ENCODE results near the gene ENDOV. TPM values are rescaled to one million over a fixed set of nuclear protein-coding genes. Genes with fewer than 3 reads are reported as not detected.

ENDOV gene
- total and polyA plus RNA-seq, 4 donors, result 5.7 to 11.9 (median 8.3) TPM

GRCh38 chr17:80414508-80414802 is 512 bp upstream of the ENDOV start:
- H3K9me3 ChIP-seq (ENCODE audit: control insufficient read depth in 4 of 4, low read length in 3 of 4), result no peaks in the 10 kb centered on the region
- no peaks in the 10 kb centered on the region for H3K27me3 ChIP-seq (ENCODE audit: control insufficient read depth in 4 of 4, insufficient read depth in 4 of 4, low read length in 3 of 4)
- TF ChIP-seq FOXA1 (IDR thresholded peaks at IDR 0.05), result no peak
- no peak for TF ChIP-seq NR2F2 (IDR thresholded peaks at IDR 0.05)
- TF ChIP-seq CTCF (IDR thresholded peaks at IDR 0.05; ENCODE audit: low read depth, low read length, missing input control), result no peak
- TF ChIP-seq TAF1 (conservative IDR thresholded peaks at IDR 0.05), result no peak
- no peak for TF ChIP-seq EGR1 (IDR thresholded peaks at IDR 0.05; ENCODE audit: low read depth in 2 of 2)
- no peak for TF ChIP-seq GABPA (IDR thresholded peaks at IDR 0.05 in 1 of 2, conservative IDR thresholded peaks at IDR 0.05 in 1 of 2)
- TF ChIP-seq YY1 (IDR thresholded peaks at IDR 0.05), result no peak
- no peak for TF ChIP-seq MAX (IDR thresholded peaks at IDR 0.05)
- TF ChIP-seq ZBTB33 (IDR thresholded peaks at IDR 0.05), result no peak
- TF ChIP-seq, protein P1, sequence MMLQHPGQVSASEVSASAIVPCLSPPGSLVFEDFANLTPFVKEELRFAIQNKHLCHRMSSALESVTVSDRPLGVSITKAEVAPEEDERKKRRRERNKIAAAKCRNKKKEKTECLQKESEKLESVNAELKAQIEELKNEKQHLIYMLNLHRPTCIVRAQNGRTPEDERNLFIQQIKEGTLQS (IDR thresholded peaks at IDR 0.05), result no peak
- TF ChIP-seq REST (IDR thresholded peaks at IDR 0.05), result no peak
- peak overlapping the region; percentile 78 to 95 (median 91) for H3K4me3 ChIP-seq (ENCODE audit: low read depth in 1 of 3, low read length in 3 of 3)
- peaks cover 12 to 29% (median 24%) of the 10 kb centered on the region in 4 donors for H3K4me1 ChIP-seq (ENCODE audit: control insufficient read depth in 4 of 4, insufficient read depth in 4 of 4, low read length in 3 of 4)
- peak overlapping the region in 1 of 2 donors; percentile 87 for H3K9ac ChIP-seq (ENCODE audit: low read depth in 1 of 2, low read length in 2 of 2)
- peak overlapping the region; percentile 93 to 98 for H3K27ac ChIP-seq (ENCODE audit: low read depth in 1 of 2, low read length in 2 of 2)
- under 1% methylated on average over 15 of the region's 15 CpGs for WGBS
- DNase-seq (ENCODE audit: low spot score), result no peak
- H3K36me3 ChIP-seq (ENCODE audit: control insufficient read depth in 4 of 4, insufficient read depth in 3 of 4, low read depth in 1 of 4, low read length in 3 of 4), result peaks cover 0 to 8% (median 0%) of the 10 kb centered on the region in 4 donors

DNA sequence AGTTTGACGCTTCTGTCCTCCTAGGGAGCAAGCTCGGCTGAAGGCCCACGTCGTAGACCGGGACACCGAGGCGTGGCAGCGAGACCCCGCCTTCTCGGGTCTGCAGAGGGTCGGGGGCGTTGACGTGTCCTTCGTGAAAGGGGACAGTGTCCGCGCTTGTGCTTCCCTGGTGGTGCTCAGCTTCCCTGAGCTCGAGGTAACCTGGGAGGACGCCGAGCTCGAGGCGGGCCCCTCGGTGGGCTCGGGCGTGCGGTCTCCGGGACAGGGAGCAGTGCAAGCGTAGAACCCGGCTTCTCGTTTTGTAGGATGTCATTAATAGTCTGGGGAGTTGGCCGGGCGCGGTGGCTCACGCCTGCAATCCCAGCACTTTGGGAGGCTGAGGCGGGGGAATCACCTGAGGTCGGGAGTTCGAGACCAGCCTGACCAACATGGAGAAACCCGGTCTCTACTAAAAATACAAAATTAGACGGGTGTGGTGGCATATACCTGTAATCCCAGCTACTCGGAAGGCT is 715 bp downstream of the ENDOV start:
- TF ChIP-seq HNF4A (conservative IDR thresholded peaks at IDR 0.05), result no peak
- TF ChIP-seq JUND (IDR thresholded peaks at IDR 0.05), result no peak
- TF ChIP-seq TAF1 (conservative IDR thresholded peaks at IDR 0.05), result no peak
- Histone ChIP-seq H3K36me3 (ENCODE audit: control insufficient read depth in 4 of 4, insufficient read depth in 3 of 4, low read depth in 1 of 4, low read length in 3 of 4) (peaks cover 0 to 12% (median 0%) of the 10 kb centered on the region in 4 donors), H3K27ac (ENCODE audit: low read depth in 1 of 2, low read length in 2 of 2) (peak overlapping the region; percentile 93 to 98), H3K9ac (ENCODE audit: low read depth in 1 of 2, low read length in 2 of 2) (peak overlapping the region; percentile 10 to 87), H3K9me3 (ENCODE audit: control insufficient read depth in 4 of 4, low read length in 3 of 4) (no peaks in the 10 kb centered on the region), H3K27me3 (ENCODE audit: control insufficient read depth in 4 of 4, insufficient read depth in 4 of 4, low read length in 3 of 4) (no peaks in the 10 kb centered on the region), H3K4me1 (ENCODE audit: control insufficient read depth in 4 of 4, insufficient read depth in 4 of 4, low read length in 3 of 4) (peaks cover 12 to 29% (median 24%) of the 10 kb centered on the region in 4 donors), H3K4me3 (ENCODE audit: low read depth in 1 of 3, low read length in 3 of 3) (peak overlapping the region; percentile 78 to 95 (median 91))
- 9% methylated on average over 39 of the region's 39 CpGs for WGBS
- DNase-seq (ENCODE audit: low spot score), result no peak

Data from liver (tissue), 9 donors.